ENCODE measurements around the gene RACGAP1.
A peak's percentile ranks its signal among the peaks of the same experiment; 100 is the strongest.

The RACGAP1 gene

GRCh38 chr12:49967042-49967776 is 58.1 kb downstream of the RACGAP1 start:
- DNase-seq = peak; percentile 86 to 89

GRCh38 chr12:49966511-49967041 is 58.7 kb downstream of the RACGAP1 start:
- no peak for DNase-seq

- DNase-seq = no peak
Measured at GRCh38 chr12:49965836-49966235, 59.5 kb downstream of the RACGAP1 start.

- no peak for DNase-seq
Measured at GRCh38 chr12:49964849-49965624, 60.3 kb downstream of the RACGAP1 start.

GRCh38 chr12:49963976-49964815 is 61.1 kb downstream of the RACGAP1 start:
- DNase-seq = no peak

GRCh38 chr12:49962861-49963765 is 62.2 kb downstream of the RACGAP1 start:
- no peak for DNase-seq

- no peak for DNase-seq
Measured at GRCh38 chr12:49961993-49962764, 63.1 kb downstream of the RACGAP1 start.

- DNase-seq = no peak
Measured at GRCh38 chr12:49961111-49961922, 64.0 kb downstream of the RACGAP1 start, which contains the start of gene AQP5. Gene AQP5 (plus strand): TSS chr12:49961872. CDS start chr12:49962018, 146 bp downstream.

GRCh38 chr12:49960474-49961110 is 64.7 kb downstream of the RACGAP1 start:
- no peak for DNase-seq

GRCh38 chr12:49959685-49960473 is 65.4 kb downstream of the RACGAP1 start:
- DNase-seq = no peak

- DNase-seq = no peak
Measured at GRCh38 chr12:49957570-49957967, 67.7 kb downstream of the RACGAP1 start.

- DNase-seq = no peak
Measured at GRCh38 chr12:49956663-49957569, 68.4 kb downstream of the RACGAP1 start.

GRCh38 chr12:49955899-49956662 is 69.2 kb downstream of the RACGAP1 start:
- DNase-seq = no peak

- no peak for DNase-seq
Measured at GRCh38 chr12:49954863-49955830, 70.1 kb downstream of the RACGAP1 start.

All from CD4-positive, alpha-beta T cell treated with Interleukin-1 beta for 1 hour (primary cell).